ENCODE measurements around the gene TRIM10.
"Not testable (repeated sequence)": the region's sequence is repeated elsewhere in the genome, so short reads cannot be mapped to it uniquely, and the experiment has no call there.

TRIM10 gene

GRCh38 chr6:30154061-30154460 lies 7.0 kb downstream of the TRIM10 start:
- no peak for DNase-seq (ENCODE audit: low read depth)

- no peak for DNase-seq (ENCODE audit: low read depth)
Measured at GRCh38 chr6:30152910-30153610, 8.0 kb downstream of the TRIM10 start.

- no peak for DNase-seq (ENCODE audit: low read depth)
Measured at GRCh38 chr6:30152016-30152673, 8.9 kb downstream of the TRIM10 start.

DNA sequence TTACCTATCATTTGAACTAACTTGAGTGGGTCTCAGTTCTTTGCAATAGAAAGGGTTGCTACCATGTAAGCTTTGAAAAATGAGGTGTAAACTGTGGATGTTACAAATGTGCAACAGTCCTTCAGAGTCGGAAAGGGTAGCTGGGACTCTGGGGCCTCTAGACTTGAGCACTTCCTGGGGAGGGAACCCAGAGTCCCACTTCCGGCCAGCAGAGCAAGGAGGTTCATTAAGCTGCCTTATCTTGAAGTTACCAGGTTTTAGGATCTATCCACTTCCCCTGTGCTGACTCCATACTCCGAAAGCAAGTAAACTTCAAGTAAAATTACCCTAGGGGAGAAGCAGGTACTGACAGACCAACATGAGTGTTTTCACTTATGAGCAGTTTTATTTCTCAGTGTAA lies 9.4 kb downstream of the TRIM10 start:
- DNase-seq (ENCODE audit: low read depth), result no peak

GRCh38 chr6:30150671-30151395 lies 10.2 kb downstream of the TRIM10 start:
- no peak for DNase-seq (ENCODE audit: low read depth)

DNA sequence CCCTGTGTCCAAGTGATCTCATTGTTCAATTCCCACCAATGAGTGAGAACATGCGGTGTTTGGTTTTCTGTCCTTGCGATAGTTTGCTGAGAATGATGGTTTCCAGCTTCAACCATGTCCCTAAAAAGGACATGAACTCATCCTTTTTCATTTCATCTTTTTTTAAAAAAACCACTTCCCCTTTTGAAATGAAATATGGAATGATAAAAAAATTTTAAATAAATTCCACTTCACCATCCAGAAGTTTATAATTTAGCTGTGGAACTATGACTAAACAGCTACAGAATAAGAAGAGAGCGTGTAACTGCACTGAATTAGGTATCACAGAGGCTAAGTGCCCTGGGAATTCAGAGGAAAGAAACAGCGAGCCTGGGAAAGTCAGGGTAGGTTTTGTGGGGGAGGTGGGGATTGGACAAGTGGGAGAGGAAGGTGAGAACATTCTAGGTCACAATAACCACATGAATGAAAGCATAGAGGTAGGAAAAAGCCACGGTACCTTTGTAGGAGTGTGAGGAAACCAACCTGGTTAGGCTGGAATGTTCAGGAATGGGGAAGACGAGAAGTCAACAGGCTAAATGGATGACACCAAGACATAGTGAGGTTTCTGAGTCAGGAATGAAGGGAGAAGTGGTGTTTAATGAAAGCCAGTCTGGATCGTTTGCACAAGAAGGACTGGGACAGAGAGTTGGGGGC lies 11.0 kb downstream of the TRIM10 start:
- DNase-seq (ENCODE audit: low read depth), result no peak

GRCh38 chr6:30149234-30149633 lies 11.8 kb downstream of the TRIM10 start:
- DNase-seq (ENCODE audit: low read depth), result no peak

- DNase-seq (ENCODE audit: low read depth), result no peak
Measured at GRCh38 chr6:30147096-30147495, 13.9 kb downstream of the TRIM10 start.

GRCh38 chr6:30145818-30146217 lies 15.2 kb downstream of the TRIM10 start:
- DNase-seq (ENCODE audit: low read depth), result no peak

GRCh38 chr6:30144811-30145210 lies 16.2 kb downstream of the TRIM10 start:
- DNase-seq (ENCODE audit: low read depth), result no peak

DNA sequence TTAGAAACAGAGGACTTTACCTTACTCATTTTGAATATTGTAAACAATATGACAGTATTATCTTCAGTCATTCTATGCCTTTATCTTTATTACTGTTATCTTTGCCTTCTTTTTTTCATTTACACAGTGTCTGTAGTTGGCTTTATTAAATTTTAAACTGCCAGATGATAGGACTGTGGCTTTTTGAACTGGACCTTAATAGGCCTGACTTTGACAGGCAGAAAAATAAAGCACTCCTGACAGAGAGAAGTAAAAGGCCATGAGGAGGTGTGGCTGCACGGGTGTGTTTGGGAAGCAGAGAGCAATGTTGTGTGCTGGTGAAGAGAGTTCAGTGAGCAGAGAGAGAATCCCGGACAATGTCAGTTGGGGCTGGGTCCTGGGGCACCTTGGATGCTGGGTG lies 17.2 kb downstream of the TRIM10 start:
- no peak for DNase-seq (ENCODE audit: low read depth)

GRCh38 chr6:30142665-30143064 lies 18.3 kb downstream of the TRIM10 start:
- DNase-seq (ENCODE audit: low read depth), result no peak

DNA sequence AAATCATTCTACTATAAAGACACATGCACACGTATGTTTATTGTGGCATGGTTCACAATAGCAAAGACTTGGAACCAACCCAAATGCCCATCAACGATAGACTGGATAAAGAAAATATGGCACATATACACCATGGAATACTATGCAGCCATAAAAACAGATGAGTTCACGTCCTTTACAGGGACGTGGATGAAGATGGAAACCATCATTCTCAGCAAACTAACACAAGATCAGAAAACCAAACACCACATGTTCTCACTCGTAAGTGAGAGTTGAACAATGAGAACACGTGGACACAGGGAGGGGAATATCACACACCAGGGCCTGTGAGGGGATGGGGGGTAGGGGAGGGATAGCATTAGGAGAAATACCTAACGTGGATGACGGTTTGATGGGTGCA lies 20.8 kb downstream of the TRIM10 start:
- not testable (repeated sequence) for DNase-seq (ENCODE audit: low read depth)

GRCh38 chr6:30136570-30137286 lies 24.3 kb downstream of the TRIM10 start:
- no peak for DNase-seq (ENCODE audit: low read depth)

- no peak for DNase-seq (ENCODE audit: low read depth)
Measured at GRCh38 chr6:30135757-30136156, 25.3 kb downstream of the TRIM10 start, which contains the start of gene TRIM40. TSS of gene TRIM40 (plus strand) at chr6:30136140. CDS start at chr6:30137037, 897 bp downstream.

- DNase-seq (ENCODE audit: low read depth), result no peak
Measured at GRCh38 chr6:30135147-30135546, 25.9 kb downstream of the TRIM10 start.

DNA sequence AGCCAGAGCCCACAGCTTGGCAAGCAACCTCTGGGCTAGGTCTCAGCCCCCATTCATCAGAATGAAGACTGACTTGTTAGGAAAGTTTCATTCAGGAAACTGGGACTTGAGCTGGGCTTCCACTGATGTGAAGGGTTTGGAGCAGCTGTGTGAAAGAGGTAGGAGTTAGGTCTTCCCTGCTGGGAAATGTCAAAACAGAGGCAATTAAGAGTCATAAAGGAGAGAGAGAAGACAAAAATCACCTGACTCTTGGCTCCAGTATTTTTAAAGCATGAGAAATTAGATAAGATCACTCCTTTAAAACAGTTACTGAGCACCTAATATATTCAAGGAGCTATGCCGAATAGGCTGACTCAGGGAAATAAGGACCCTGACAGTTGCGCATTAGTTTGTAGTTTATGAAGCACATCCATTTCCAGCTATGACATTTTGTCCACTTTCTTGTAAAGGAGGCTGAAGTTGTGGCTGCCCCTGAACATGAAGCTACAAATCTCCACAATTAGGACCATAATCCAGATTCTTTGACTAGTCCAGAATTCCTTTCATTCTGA lies 29.0 kb downstream of the TRIM10 start:
- no peak for DNase-seq (ENCODE audit: low read depth)

- peak; percentile 38 for DNase-seq (ENCODE audit: low read depth)
Measured at GRCh38 chr6:30130887-30131862, 29.8 kb downstream of the TRIM10 start.

DNA sequence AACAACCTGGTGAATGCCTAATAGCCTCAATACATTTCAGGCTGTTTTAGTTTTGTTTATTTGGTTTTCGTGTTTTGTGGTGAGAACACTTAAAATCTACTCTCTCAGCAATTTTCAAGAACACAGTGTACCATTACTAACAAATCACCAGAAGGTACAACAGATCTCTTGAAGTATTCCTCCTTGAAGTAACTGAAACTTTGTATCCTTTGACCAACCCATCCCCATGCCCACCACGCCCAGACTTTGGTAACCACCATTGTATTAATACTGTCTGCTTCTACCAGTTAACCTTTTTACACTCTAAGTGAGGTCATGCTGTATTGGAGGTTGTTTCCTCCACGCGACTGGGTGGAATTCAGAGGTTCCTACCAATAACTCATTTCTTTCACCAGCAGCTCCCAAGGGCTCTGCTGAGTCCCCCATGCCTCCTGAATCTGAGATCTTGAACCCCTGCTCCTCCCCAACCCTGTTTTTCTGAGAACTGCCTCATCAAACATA lies 30.8 kb downstream of the TRIM10 start:
- no peak for DNase-seq (ENCODE audit: low read depth)

Data from activated T-cell treated with anti-CD3 and anti-CD28 coated beads for 48 hours (primary cell).